Glutamatergic neuron (in vitro differentiated cells): ENCODE data around the gene CD70. TPM values are rescaled to one million over a fixed set of nuclear protein-coding genes. Genes with fewer than 3 reads are reported as not detected.
"Not testable (repeated sequence)": the region's sequence is repeated elsewhere in the genome, so short reads cannot be mapped to it uniquely, and the experiment has no call there.

Experiments
- DNase-seq: peaks from one replicate; pipeline ENCODE4 v3.0.0; 2022
- H3K27ac Mint-ChIP-seq: one replicate; pipeline ENCODE4 v1.8.0; 2020; ENCODE audit warnings: mild to moderate bottlenecking, mixed read lengths, inconsistent platforms; ENCODE audit not compliant: unreplicated experiment
- H3K27me3 Mint-ChIP-seq: one replicate; pipeline ENCODE4 v1.8.0; 2020; ENCODE audit warnings: mild to moderate bottlenecking, moderate library complexity, mixed read lengths, inconsistent platforms; ENCODE audit not compliant: unreplicated experiment
- H3K36me3 Mint-ChIP-seq: one replicate; pipeline ENCODE4 v1.8.0; 2020; ENCODE audit warnings: mild to moderate bottlenecking, mixed read lengths, inconsistent platforms; ENCODE audit not compliant: unreplicated experiment
- H3K4me1 Mint-ChIP-seq: one replicate; pipeline ENCODE4 v1.8.0; 2020; ENCODE audit warnings: mild to moderate bottlenecking, low read depth, mixed read lengths, inconsistent platforms; ENCODE audit not compliant: unreplicated experiment
- H3K4me3 Mint-ChIP-seq: one replicate; pipeline ENCODE4 v1.8.0; 2020; ENCODE audit warnings: mild to moderate bottlenecking, mixed read lengths, inconsistent platforms; ENCODE audit not compliant: unreplicated experiment
- H3K9me3 Mint-ChIP-seq: one replicate; pipeline ENCODE4 v1.8.0; 2020; ENCODE audit warnings: mild to moderate bottlenecking, moderate library complexity, mixed read lengths, inconsistent platforms; ENCODE audit not compliant: unreplicated experiment
- CTCF ChIP-seq: fragments of 200-600 bp; sonication (generic); IDR thresholded peaks from one replicate; pipeline ENCODE4 v1.5.0; 2021; ENCODE audit not compliant: partially characterized antibody, unreplicated experiment
- total RNA-seq: library from RNA; stranded (reverse); fragmentation: NEBNext Ultra II Directional; extraction: Animal tissue kit (Norgen Biotek cat#: 25700); gene quantifications from one replicate; pipeline ENCODE4 v1.2.1, GENCODE V29; 2021; ENCODE audit not compliant: unreplicated experiment

CD70 gene
- total RNA-seq, 1 donor from 2014 or later: 4.7 TPM

DNA sequence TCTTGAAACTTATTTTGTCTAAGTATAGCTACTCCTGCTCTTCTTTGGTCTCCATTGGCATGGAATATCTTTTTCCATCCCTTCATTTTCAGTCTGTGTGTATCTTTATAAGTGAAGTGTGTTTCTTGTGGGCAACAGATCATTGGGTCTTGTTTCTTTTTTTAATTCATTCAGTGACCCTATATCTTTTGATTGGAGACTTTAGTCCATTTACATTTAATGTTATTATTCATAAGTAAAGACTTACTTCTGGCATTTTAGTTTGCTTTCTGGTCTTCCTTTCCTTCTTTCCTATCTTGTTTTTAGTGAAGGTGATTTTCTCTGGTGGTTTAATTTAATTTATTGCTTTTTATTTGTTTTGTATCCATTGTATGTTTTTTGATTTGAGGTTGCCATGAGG, 19.8 kb downstream of the CD70 start:
- Mint-ChIP-seq H3K4me1 (no peaks in the 10 kb centered on the region), H3K27ac (no peak overlapping the region), H3K27me3 (no peaks in the 10 kb centered on the region), H3K9me3 (peaks cover 2% of the 10 kb centered on the region), H3K4me3 (no peak overlapping the region), H3K36me3 (no peaks in the 10 kb centered on the region)
- TF ChIP-seq CTCF: no peak
- DNase-seq: no peak

DNA sequence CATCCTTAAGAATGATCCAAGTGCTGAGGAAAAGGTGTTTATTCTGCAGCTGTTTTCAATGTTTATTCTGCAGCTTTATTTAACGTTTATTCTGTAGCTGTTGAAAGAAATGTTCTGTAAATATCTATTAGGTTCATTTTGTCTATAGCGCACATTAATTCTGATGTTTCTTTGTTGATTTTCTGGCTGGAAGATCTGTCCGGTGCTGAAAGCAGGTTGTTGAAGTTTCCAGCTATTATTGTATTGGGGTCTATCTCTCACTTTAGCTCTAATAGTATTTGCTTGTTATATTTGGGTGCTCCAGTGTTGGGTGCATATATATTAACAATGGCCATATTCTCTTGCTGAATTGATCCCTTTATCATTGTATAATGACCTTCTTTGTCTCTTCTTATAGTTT, 20.2 kb downstream of the CD70 start:
- DNase-seq: no peak
- no peak for TF ChIP-seq CTCF
- H3K27me3 Mint-ChIP-seq: no peaks in the 10 kb centered on the region
- peaks cover 2% of the 10 kb centered on the region for H3K9me3 Mint-ChIP-seq
- no peak overlapping the region for H3K27ac Mint-ChIP-seq
- no peaks in the 10 kb centered on the region for H3K4me1 Mint-ChIP-seq
- no peak overlapping the region for H3K4me3 Mint-ChIP-seq
- no peaks in the 10 kb centered on the region for H3K36me3 Mint-ChIP-seq

DNA sequence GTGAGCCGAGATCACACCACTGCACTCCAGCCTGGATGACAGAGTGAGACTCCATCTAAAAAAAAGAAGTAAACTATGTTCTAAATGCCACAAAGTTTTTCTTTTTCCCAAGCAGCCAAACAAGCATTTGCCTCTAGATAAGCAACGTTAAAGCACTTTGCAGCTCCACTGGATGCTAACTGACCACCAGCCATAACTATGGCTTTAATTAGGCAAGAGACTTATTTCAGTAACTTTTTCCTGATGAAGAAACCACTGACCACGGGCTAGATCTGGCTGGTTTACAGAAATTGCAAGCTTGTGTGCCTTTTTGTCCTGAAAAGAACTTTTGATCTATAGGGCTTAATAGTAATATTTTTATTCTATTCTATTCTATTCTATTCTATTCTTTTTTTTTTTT, 22.1 kb downstream of the CD70 start:
- DNase-seq: no peak
- Mint-ChIP-seq H3K4me1 (no peaks in the 10 kb centered on the region), H3K4me3 (no peak overlapping the region), H3K27ac (no peak overlapping the region), H3K27me3 (peaks cover 2% of the 10 kb centered on the region), H3K36me3 (no peaks in the 10 kb centered on the region), H3K9me3 (peaks cover 2% of the 10 kb centered on the region)
- no peak for TF ChIP-seq CTCF

DNA sequence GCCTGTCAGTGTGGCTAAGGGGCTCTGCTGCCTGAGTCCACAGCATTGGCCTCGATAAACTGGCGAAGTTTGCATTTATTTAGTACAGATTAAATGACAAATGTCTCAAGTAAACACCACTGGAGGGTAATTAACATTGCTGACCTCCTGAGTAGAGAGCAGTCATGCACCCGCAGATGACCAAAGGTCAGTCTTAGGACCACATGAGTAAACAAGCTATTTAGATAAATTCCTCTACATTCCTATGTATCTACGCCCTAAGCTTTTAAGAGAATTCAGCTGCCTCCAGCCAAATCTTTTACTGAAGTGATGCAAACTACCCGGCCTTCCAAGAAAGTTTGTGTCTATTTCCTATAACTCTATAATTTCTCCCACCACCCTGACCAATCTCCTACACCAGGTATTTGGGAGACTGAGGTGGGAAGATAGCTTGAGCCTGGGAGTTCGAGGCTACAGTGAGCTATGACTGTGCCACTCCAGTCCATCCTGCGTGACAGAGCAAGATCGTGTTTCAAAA, 22.9 kb downstream of the CD70 start:
- TF ChIP-seq CTCF: no peak
- Mint-ChIP-seq H3K4me1 (no peaks in the 10 kb centered on the region), H3K36me3 (no peaks in the 10 kb centered on the region), H3K9me3 (peaks cover 2% of the 10 kb centered on the region), H3K27ac (no peak overlapping the region), H3K27me3 (peaks cover 2% of the 10 kb centered on the region), H3K4me3 (no peak overlapping the region)
- DNase-seq: no peak

DNA sequence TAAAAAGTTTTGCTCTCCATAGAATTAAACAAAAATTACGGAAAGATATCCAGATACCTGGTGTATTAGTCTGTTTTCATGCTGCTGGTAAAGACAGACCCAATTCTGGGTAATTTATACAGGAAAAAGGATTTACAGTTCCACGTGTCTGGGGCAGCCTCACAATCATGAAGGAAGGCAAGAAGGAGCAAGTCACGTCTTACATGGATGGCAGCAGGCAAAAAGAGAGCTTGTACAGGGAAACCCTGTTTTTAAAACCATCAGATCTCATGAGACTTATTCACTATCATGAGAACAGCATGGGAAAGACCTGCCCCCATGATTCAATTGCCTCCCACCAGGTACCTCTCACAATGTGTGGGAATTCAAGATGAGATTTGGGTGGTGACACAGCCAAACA, 24.2 kb downstream of the CD70 start:
- not testable (repeated sequence) for H3K4me3 Mint-ChIP-seq

GRCh38 chr19:6564393-6564792, 26.6 kb downstream of the CD70 start:
- Mint-ChIP-seq H3K4me1 (no peaks in the 10 kb centered on the region), H3K36me3 (no peaks in the 10 kb centered on the region)

More for the DNA sequence above, 24.2 kb downstream of the CD70 start:
- not testable (repeated sequence) for H3K27ac Mint-ChIP-seq, H3K9me3 Mint-ChIP-seq, H3K4me1 Mint-ChIP-seq, DNase-seq, H3K27me3 Mint-ChIP-seq, H3K36me3 Mint-ChIP-seq

GRCh38 chr19:6562437-6562836, 28.5 kb downstream of the CD70 start:
- not testable (repeated sequence) for DNase-seq, H3K36me3 Mint-ChIP-seq, H3K4me1 Mint-ChIP-seq, H3K4me3 Mint-ChIP-seq, H3K27ac Mint-ChIP-seq, H3K9me3 Mint-ChIP-seq, H3K27me3 Mint-ChIP-seq

More at GRCh38 chr19:6564393-6564792, 26.6 kb downstream of the CD70 start:
- no peak for DNase-seq
- H3K9me3 Mint-ChIP-seq: no peaks in the 10 kb centered on the region
- no peak overlapping the region for H3K4me3 Mint-ChIP-seq
- peaks cover 2% of the 10 kb centered on the region for H3K27me3 Mint-ChIP-seq
- no peak for TF ChIP-seq CTCF
- no peak overlapping the region for H3K27ac Mint-ChIP-seq
